Measurements from ENCODE around the gene CMTR1. TPM values are rescaled to one million over a fixed set of nuclear protein-coding genes. Genes with fewer than 3 reads are reported as not detected.
A peak's percentile ranks its signal among the peaks of the same experiment; 100 is the strongest.

CMTR1 gene
- polyA plus RNA-seq, 1 donor: 33.1 TPM

DNA sequence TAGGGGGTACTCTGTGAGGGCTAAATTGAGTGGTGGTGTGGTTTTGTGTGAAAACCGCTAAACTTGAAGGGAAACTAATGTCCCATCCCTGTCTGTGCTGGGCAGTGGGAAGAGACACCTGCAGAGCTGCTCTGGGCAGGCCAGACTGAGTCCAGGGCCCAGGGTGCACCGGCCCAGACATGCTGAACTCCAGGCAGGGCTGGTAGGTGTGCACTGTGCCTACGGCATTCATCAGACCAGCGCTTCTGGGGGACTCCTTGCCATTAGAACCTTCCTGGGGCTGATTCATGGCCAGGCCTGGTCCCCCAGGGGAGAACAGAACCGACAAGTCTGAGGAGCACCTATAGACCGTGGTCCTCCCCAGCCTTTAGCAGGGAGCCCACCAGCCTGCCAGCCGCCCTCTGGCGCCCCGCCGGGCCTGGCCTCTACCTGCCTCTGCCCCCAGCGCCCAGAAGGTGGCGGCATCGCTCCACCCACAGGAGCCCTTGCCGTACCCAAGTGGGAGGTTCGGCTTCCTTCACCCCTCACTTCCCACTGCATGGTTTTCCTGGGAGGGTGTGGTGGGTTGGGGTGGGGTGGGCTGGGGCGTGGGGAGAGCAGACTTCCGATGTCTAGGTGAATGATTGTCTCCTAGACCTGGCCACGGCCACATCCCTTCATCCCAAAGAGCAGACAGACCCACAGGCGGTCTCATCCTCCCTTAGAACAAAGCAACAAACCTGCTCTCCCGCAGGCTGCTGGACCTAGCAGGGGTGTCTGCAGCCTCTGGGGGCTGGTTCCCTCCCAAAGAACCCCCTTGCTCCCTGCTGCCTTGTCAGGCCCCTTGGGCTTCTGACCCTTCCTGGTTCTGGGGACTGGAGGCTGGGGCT lies 51.1 kb downstream of the CMTR1 start:
- Histone ChIP-seq H3K9me3 (ENCODE audit: control insufficient read depth, low read depth, low read length) (no peaks in the 10 kb centered on the region), H3K4me1 (ENCODE audit: control insufficient read depth, insufficient read depth, low read length) (no peaks in the 10 kb centered on the region), H3K36me3 (ENCODE audit: control insufficient read depth, insufficient read depth, low read length) (peaks cover 49% of the 10 kb centered on the region), H3K27me3 (ENCODE audit: control insufficient read depth, insufficient read depth, low read length) (no peaks in the 10 kb centered on the region), H3K27ac (ENCODE audit: low read length) (no peak overlapping the region), H3K4me3 (ENCODE audit: low read length) (no peak overlapping the region)
- WGBS (ENCODE audit: insufficient coverage, low lambda C conversion rate): no CpG with 5 or more reads among the region's 20 CpGs
- peak in 1 of 2 donors; percentile 27 for DNase-seq

GRCh38 chr6:37484786-37485170 lies 51.8 kb downstream of the CMTR1 start:
- Histone ChIP-seq H3K9me3 (ENCODE audit: control insufficient read depth, low read depth, low read length) (no peaks in the 10 kb centered on the region), H3K4me3 (ENCODE audit: low read length) (no peak overlapping the region), H3K27me3 (ENCODE audit: control insufficient read depth, insufficient read depth, low read length) (no peaks in the 10 kb centered on the region), H3K27ac (ENCODE audit: low read length) (no peak overlapping the region), H3K36me3 (ENCODE audit: control insufficient read depth, insufficient read depth, low read length) (peaks cover 43% of the 10 kb centered on the region), H3K4me1 (ENCODE audit: control insufficient read depth, insufficient read depth, low read length) (no peaks in the 10 kb centered on the region)
- WGBS (ENCODE audit: insufficient coverage, low lambda C conversion rate): no CpG with 5 or more reads among the region's 7 CpGs
- DNase-seq: no peak

GRCh38 chr6:37485291-37485702 lies 52.3 kb downstream of the CMTR1 start:
- no peaks in the 10 kb centered on the region for H3K27me3 ChIP-seq (ENCODE audit: control insufficient read depth, insufficient read depth, low read length)
- H3K9me3 ChIP-seq (ENCODE audit: control insufficient read depth, low read depth, low read length): no peaks in the 10 kb centered on the region
- no peak overlapping the region for H3K4me3 ChIP-seq (ENCODE audit: low read length)
- peaks cover 38% of the 10 kb centered on the region for H3K36me3 ChIP-seq (ENCODE audit: control insufficient read depth, insufficient read depth, low read length)
- no peak overlapping the region for H3K27ac ChIP-seq (ENCODE audit: low read length)
- no peak for DNase-seq
- no peaks in the 10 kb centered on the region for H3K4me1 ChIP-seq (ENCODE audit: control insufficient read depth, insufficient read depth, low read length)
- WGBS (ENCODE audit: insufficient coverage, low lambda C conversion rate): no CpG with 5 or more reads among the region's 10 CpGs

DNA sequence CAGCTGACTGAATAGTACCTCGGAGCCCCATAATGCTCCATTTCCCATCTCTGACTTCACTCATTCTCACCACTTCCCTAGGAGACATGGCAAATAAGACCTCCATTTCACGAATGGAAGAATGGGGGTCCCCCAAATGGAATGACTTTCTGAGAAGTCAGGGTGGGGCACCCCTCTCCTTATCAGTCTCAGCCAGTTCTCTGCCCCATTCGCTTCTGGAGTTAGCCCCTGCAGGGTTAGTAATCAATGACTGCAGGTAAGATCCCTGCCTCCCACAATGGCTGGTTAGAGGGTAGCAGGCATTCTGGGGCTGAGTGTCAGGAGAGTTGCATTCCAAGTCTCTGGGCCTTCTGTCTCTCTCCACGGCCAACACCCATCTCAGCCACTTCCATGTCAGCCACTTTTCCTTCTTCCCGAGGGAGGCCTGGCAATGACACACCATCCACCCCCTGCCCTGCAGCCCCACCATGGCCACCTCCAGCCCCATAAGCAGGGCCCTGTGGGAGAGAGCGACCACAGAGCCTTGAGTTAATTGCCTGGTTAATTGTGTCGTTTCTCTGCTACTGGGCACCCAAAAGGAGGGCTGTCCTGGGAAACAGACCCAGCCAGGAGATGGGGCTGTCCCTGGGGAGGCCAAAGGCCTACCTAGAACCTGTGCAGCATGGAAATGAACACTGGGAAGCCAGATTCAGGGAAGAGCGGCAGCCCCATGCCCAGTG lies 53.3 kb downstream of the CMTR1 start:
- WGBS (ENCODE audit: insufficient coverage, low lambda C conversion rate): no CpG with 5 or more reads among the region's 8 CpGs
- Histone ChIP-seq H3K4me3 (ENCODE audit: low read length) (no peak overlapping the region), H3K27me3 (ENCODE audit: control insufficient read depth, insufficient read depth, low read length) (no peaks in the 10 kb centered on the region), H3K36me3 (ENCODE audit: control insufficient read depth, insufficient read depth, low read length) (peaks cover 30% of the 10 kb centered on the region), H3K9me3 (ENCODE audit: control insufficient read depth, low read depth, low read length) (no peaks in the 10 kb centered on the region), H3K27ac (ENCODE audit: low read length) (no peak overlapping the region), H3K4me1 (ENCODE audit: control insufficient read depth, insufficient read depth, low read length) (no peaks in the 10 kb centered on the region)
- DNase-seq: no peak

- DNase-seq: no peak
- H3K36me3 ChIP-seq (ENCODE audit: control insufficient read depth, insufficient read depth, low read length): peaks cover 17% of the 10 kb centered on the region
- H3K4me3 ChIP-seq (ENCODE audit: low read length): no peak overlapping the region
- 86% methylated on average over 1 of the region's 9 CpGs for WGBS (ENCODE audit: insufficient coverage, low lambda C conversion rate)
- no peak overlapping the region for H3K27ac ChIP-seq (ENCODE audit: low read length)
- no peaks in the 10 kb centered on the region for H3K4me1 ChIP-seq (ENCODE audit: control insufficient read depth, insufficient read depth, low read length)
- H3K9me3 ChIP-seq (ENCODE audit: control insufficient read depth, low read depth, low read length): no peaks in the 10 kb centered on the region
- H3K27me3 ChIP-seq (ENCODE audit: control insufficient read depth, insufficient read depth, low read length): no peaks in the 10 kb centered on the region
Measured at GRCh38 chr6:37487591-37488380, 54.8 kb downstream of the CMTR1 start.

DNA sequence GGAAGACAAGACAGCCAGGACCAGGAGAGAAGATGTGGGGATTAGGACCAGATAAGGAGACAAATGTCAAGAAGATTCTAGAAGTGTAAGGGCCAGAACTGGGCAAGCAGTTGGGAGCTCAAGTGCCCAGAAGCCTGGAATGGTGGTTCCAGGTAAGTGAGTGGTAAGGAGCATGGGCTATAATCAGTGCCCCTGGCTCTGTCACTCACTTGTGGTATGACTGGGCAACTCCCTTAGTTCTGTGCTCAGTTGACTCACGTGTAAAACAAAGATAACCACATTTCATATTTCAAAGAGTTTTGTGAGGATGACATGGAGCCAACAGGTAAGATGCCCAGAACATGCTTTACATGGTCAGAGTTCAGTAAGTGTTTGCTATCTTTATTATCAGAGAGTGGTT lies 55.5 kb downstream of the CMTR1 start:
- Histone ChIP-seq H3K4me1 (ENCODE audit: control insufficient read depth, insufficient read depth, low read length) (no peaks in the 10 kb centered on the region), H3K27ac (ENCODE audit: low read length) (no peak overlapping the region), H3K4me3 (ENCODE audit: low read length) (no peak overlapping the region), H3K36me3 (ENCODE audit: control insufficient read depth, insufficient read depth, low read length) (peaks cover 10% of the 10 kb centered on the region), H3K27me3 (ENCODE audit: control insufficient read depth, insufficient read depth, low read length) (no peaks in the 10 kb centered on the region), H3K9me3 (ENCODE audit: control insufficient read depth, low read depth, low read length) (no peaks in the 10 kb centered on the region)
- WGBS (ENCODE audit: insufficient coverage, low lambda C conversion rate): no CpG with 5 or more reads among the region's 1 CpG
- DNase-seq: no peak

DNA sequence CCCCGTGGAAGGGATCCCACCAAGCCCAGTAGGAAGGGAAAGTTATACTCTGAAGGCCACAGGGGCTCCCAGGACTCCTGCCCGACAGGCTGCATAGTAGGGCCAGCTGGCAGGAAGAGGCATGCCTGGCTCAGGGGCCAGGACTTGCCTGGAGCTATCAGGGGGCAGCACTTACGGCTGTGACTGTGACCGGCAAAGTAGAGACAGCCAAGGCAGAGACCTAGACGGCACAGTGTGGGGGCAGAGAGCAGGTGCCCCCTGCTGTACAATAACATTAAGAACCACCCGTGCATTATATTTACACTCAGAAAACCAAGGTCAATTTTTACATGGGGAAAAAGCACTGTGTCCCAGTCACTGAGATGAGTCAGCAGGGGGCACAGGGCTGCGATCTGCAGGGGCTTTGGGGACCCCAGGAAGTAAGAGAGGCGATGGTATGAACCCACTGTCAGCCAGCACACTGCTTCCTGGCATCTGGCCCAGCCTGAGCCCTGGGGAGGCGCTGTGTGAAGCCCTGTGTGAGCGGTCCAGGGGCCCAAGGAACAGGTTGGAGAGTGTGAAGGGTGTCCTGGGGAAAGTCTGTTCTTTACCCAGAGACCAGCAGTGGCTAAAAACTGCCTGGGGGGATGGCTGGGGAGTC lies 56.8 kb downstream of the CMTR1 start:
- Histone ChIP-seq H3K9me3 (ENCODE audit: control insufficient read depth, low read depth, low read length) (no peaks in the 10 kb centered on the region), H3K4me3 (ENCODE audit: low read length) (no peak overlapping the region), H3K4me1 (ENCODE audit: control insufficient read depth, insufficient read depth, low read length) (no peaks in the 10 kb centered on the region), H3K27me3 (ENCODE audit: control insufficient read depth, insufficient read depth, low read length) (no peaks in the 10 kb centered on the region), H3K36me3 (ENCODE audit: control insufficient read depth, insufficient read depth, low read length) (peaks cover 5% of the 10 kb centered on the region), H3K27ac (ENCODE audit: low read length) (no peak overlapping the region)
- no peak for DNase-seq
- WGBS (ENCODE audit: insufficient coverage, low lambda C conversion rate): no CpG with 5 or more reads among the region's 10 CpGs

- Histone ChIP-seq H3K27me3 (ENCODE audit: control insufficient read depth, insufficient read depth, low read length) (no peaks in the 10 kb centered on the region), H3K36me3 (ENCODE audit: control insufficient read depth, insufficient read depth, low read length) (peaks cover 3% of the 10 kb centered on the region)
- WGBS (ENCODE audit: insufficient coverage, low lambda C conversion rate): no CpG with 5 or more reads among the region's 9 CpGs
Measured at GRCh38 chr6:37490536-37491170, 57.6 kb downstream of the CMTR1 start.

DNA sequence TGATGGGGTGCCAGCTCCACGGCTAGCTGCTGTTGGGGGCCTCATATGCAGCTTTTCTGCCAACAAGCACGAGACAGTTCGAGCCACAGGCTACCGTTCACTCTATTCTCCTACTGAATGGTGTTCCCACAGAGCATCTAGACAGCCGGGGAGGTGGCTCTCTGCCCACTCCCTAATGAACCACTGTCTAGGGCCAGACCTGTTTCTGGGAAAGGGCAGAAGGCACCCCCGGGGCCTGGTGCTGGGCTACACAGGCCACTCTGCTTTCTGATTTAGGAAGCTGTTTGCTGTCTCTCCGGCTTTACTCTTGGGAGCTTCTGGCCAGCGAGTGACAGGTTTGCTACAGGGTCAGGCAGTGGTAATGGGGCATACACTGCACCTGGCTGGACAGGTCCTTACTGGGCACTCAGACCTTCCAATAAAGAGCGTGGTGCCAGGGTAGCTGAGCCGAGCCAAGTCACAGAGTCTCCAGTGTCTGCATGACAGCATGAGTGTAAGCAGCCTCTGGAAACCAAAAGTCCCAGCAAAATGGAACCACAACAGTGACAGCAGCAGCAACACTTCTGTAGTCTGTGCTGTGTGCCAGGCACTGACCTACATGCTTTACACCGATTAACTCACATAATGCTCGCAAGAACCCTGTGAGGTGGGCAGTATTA lies 58.3 kb downstream of the CMTR1 start:
- no peak overlapping the region for H3K27ac ChIP-seq (ENCODE audit: low read length)
- no peaks in the 10 kb centered on the region for H3K4me1 ChIP-seq (ENCODE audit: control insufficient read depth, insufficient read depth, low read length)
- H3K27me3 ChIP-seq (ENCODE audit: control insufficient read depth, insufficient read depth, low read length): no peaks in the 10 kb centered on the region
- WGBS (ENCODE audit: insufficient coverage, low lambda C conversion rate): no CpG with 5 or more reads among the region's 12 CpGs
- no peaks in the 10 kb centered on the region for H3K9me3 ChIP-seq (ENCODE audit: control insufficient read depth, low read depth, low read length)
- peaks cover 3% of the 10 kb centered on the region for H3K36me3 ChIP-seq (ENCODE audit: control insufficient read depth, insufficient read depth, low read length)
- DNase-seq: no peak
- no peak overlapping the region for H3K4me3 ChIP-seq (ENCODE audit: low read length)

More at GRCh38 chr6:37490536-37491170, 57.6 kb downstream of the CMTR1 start:
- Histone ChIP-seq H3K9me3 (ENCODE audit: control insufficient read depth, low read depth, low read length) (no peaks in the 10 kb centered on the region), H3K4me3 (ENCODE audit: low read length) (no peak overlapping the region), H3K4me1 (ENCODE audit: control insufficient read depth, insufficient read depth, low read length) (no peaks in the 10 kb centered on the region), H3K27ac (ENCODE audit: low read length) (no peak overlapping the region)
- no peak for DNase-seq
